OCI-LY1 (cell line): Measurements from ENCODE around the gene USP7.

Experiments
- H2AFZ ChIP-seq: fragments of 200-600 bp; sonication (generic), shearing (Covaris generic); 2 replicates; pipeline ENCODE4 v1.6.0; 2014; ENCODE audit warnings: antibody characterized with exemption, mild to moderate bottlenecking, low read length
- H3F3A ChIP-seq: fragments of 200-600 bp; sonication (generic), shearing (Covaris generic); 2 replicates; pipeline ENCODE4 v1.6.0; 2014; ENCODE audit warnings: mild to moderate bottlenecking, antibody characterized with exemption, low read length, moderate library complexity; ENCODE audit not compliant: insufficient read depth
- H3K27ac ChIP-seq: fragments of 200-600 bp; sonication (generic); 2 replicates; pipeline ENCODE4 v1.5.1; 2014; ENCODE audit warnings: low read length, mixed run types, mild to moderate bottlenecking, low read depth; ENCODE audit not compliant: poor library complexity, severe bottlenecking
- H3K27me3 ChIP-seq: fragments of 200-600 bp; sonication (generic); 2 replicates; pipeline ENCODE4 v1.6.0; 2014; ENCODE audit warnings: antibody characterized with exemption, mild to moderate bottlenecking, low read length, moderate library complexity; ENCODE audit not compliant: insufficient read depth
- H3K36me3 ChIP-seq: fragments of 200-600 bp; sonication (generic); 2 replicates; pipeline ENCODE4 v1.6.1; 2014; ENCODE audit warnings: mild to moderate bottlenecking, antibody characterized with exemption, low read length, moderate library complexity, mixed read lengths; ENCODE audit not compliant: insufficient read depth
- H3K4me1 ChIP-seq: fragments of 200-600 bp; sonication (generic); 2 replicates; pipeline ENCODE4 v1.5.1; 2014; ENCODE audit warnings: mild to moderate bottlenecking, low read length, moderate library complexity; ENCODE audit not compliant: insufficient read depth, severe bottlenecking
- H3K4me2 ChIP-seq: fragments of 200-600 bp; sonication (generic), shearing (Covaris generic); 2 replicates; pipeline ENCODE4 v1.6.1; 2014; ENCODE audit warnings: low read length
- H3K4me3 ChIP-seq: fragments of 200-600 bp; sonication (generic); 2 replicates; pipeline ENCODE4 v1.5.1; 2014; ENCODE audit warnings: low read length, low read depth, mild to moderate bottlenecking, mixed read lengths; ENCODE audit not compliant: poor library complexity, severe bottlenecking
- H3K79me2 ChIP-seq: fragments of 200-600 bp; shearing (Covaris generic); 2 replicates; pipeline ENCODE4 v1.6.1; 2016; ENCODE audit warnings: mixed run types, low read length, mixed read lengths; ENCODE audit not compliant: insufficient read depth
- H3K9ac ChIP-seq: fragments of 200-600 bp; sonication (generic), shearing (Covaris generic); 2 replicates; pipeline ENCODE4 v1.6.1; 2014; ENCODE audit warnings: mild to moderate bottlenecking, low read length, mixed read lengths
- H3K9me2 ChIP-seq: fragments of 200-600 bp; sonication (generic), shearing (Covaris generic); 2 replicates; pipeline ENCODE4 v1.6.1; 2014; ENCODE audit warnings: low read depth, mild to moderate bottlenecking, low read length, mixed read lengths
- H3K9me3 ChIP-seq: fragments of 200-600 bp; shearing (Covaris generic); 2 replicates; pipeline ENCODE4 v1.6.1; 2014; ENCODE audit warnings: low read length, mixed read lengths
- H4K20me1 ChIP-seq: fragments of 200-600 bp; sonication (generic), shearing (Covaris generic); 2 replicates; pipeline ENCODE4 v1.6.0; 2016; ENCODE audit warnings: mild to moderate bottlenecking, low read length; ENCODE audit not compliant: insufficient read depth
- EZH2 ChIP-seq: fragments of 200-600 bp; sonication (generic), shearing (Covaris generic); IDR thresholded peaks from 2 replicates; pipeline ENCODE4 v1.8.0; 2017; ENCODE audit warnings: borderline replicate concordance, mixed run types, mild to moderate bottlenecking, antibody characterized with exemption, low read length, moderate library complexity, mixed read lengths
- TF ChIP-seq, protein P1 (sequence below): fragments of 200-600 bp; sonication (generic), shearing (Covaris generic); IDR thresholded peaks from 2 replicates; pipeline ENCODE4 v1.5.1; 2017; ENCODE audit warnings: mild to moderate bottlenecking, antibody characterized with exemption, low read length, moderate library complexity, mixed read lengths

The USP7 gene

GRCh38 chr16:8963010-8963820 is 491 bp downstream of the USP7 start:
- H3K27ac ChIP-seq = peak overlapping the region; percentile 90
- peaks cover 40% of the 10 kb centered on the region for H3K4me1 ChIP-seq

DNA sequence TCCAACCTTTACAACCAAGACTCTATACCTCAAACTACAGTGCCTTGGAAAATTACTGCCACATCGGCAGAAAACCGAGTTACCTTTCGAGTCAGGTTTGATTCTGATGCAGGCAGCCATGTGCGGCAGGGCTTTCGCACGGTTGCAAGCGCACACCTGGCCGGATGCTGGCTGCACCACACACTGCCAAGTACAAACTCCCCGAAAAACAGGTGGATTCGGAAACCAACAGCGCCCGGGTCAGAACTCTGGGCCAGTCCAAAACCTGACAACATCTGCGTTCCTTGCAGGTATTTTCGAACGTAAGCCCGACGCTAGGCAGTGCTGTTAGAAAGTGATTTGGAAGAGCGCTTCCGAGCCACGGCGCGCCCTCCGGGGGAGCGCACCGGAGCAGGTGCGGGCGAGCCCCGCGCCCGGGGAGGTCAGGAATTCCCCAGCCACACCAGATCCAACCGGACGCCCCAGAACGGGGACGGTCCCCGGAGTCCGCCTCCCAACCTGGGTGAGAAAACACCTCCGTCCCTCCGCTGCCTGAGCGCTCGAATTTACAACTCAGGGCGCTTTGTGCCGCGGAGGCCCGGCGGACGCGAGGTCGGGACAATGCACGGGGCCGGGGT is 1.2 kb downstream of the USP7 start:
- peak overlapping the region; percentile 79 for H3K4me2 ChIP-seq
- peaks cover 47% of the 10 kb centered on the region for H3K4me1 ChIP-seq
- no peaks in the 10 kb centered on the region for H3F3A ChIP-seq
- no peak for TF ChIP-seq EZH2
- TF ChIP-seq, protein P1, sequence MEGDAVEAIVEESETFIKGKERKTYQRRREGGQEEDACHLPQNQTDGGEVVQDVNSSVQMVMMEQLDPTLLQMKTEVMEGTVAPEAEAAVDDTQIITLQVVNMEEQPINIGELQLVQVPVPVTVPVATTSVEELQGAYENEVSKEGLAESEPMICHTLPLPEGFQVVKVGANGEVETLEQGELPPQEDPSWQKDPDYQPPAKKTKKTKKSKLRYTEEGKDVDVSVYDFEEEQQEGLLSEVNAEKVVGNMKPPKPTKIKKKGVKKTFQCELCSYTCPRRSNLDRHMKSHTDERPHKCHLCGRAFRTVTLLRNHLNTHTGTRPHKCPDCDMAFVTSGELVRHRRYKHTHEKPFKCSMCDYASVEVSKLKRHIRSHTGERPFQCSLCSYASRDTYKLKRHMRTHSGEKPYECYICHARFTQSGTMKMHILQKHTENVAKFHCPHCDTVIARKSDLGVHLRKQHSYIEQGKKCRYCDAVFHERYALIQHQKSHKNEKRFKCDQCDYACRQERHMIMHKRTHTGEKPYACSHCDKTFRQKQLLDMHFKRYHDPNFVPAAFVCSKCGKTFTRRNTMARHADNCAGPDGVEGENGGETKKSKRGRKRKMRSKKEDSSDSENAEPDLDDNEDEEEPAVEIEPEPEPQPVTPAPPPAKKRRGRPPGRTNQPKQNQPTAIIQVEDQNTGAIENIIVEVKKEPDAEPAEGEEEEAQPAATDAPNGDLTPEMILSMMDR = no peak; the same call in 1 of the 2 replicates
- H3K4me3 ChIP-seq = peak overlapping the region; percentile 74
- peaks cover 56% of the 10 kb centered on the region for H3K79me2 ChIP-seq
- H3K27ac ChIP-seq = peak overlapping the region; percentile 90
- no peaks in the 10 kb centered on the region for H3K27me3 ChIP-seq
- no peaks in the 10 kb centered on the region for H3K9me3 ChIP-seq
- no peaks in the 10 kb centered on the region for H4K20me1 ChIP-seq
- H3K9ac ChIP-seq = peak overlapping the region; percentile 75
- H2AFZ ChIP-seq = no peak overlapping the region
- H3K9me2 ChIP-seq = no peaks in the 10 kb centered on the region
- peaks cover 9% of the 10 kb centered on the region for H3K36me3 ChIP-seq

More at GRCh38 chr16:8963010-8963820, 491 bp downstream of the USP7 start:
- Histone ChIP-seq H3K79me2 (peaks cover 49% of the 10 kb centered on the region), H3K4me3 (peak overlapping the region; percentile 74), H3K27me3 (no peaks in the 10 kb centered on the region), H3K9me3 (no peaks in the 10 kb centered on the region), H3F3A (no peaks in the 10 kb centered on the region), H2AFZ (no peak overlapping the region), H3K9ac (peak overlapping the region; percentile 75), H3K9me2 (no peaks in the 10 kb centered on the region), H3K4me2 (peak overlapping the region; percentile 79), H3K36me3 (peaks cover 9% of the 10 kb centered on the region), H4K20me1 (no peaks in the 10 kb centered on the region)
- TF ChIP-seq, protein P1 = no peak
- no peak for TF ChIP-seq EZH2

DNA sequence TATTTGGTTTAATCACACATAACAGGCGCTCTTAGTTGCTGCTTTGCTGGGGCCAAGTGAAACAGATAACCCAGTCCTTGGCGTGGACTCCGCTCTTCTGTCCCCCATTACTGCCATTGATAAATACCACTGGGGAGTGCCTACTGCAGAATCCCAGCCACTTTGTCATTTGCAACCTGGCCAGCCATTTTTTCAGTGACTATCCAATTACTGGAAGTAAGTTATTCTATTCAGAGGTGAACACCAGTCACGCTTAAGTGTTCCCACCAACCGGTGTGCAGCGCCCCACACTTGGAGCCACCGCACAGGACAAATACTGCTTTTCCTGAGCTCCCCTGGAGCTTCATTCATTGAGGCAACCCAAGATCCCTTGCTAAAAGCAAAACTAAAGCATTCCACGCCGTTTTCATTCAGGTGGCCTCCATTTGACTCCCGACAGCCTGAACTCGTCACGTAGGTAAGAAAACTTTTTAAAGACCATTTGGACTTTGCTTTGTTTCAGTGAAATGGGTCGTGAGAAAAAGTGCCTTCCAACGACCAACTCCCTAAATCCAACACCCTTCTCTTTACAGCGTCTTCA is 1.8 kb downstream of the USP7 start:
- Histone ChIP-seq H3K27me3 (no peaks in the 10 kb centered on the region), H3F3A (no peaks in the 10 kb centered on the region), H3K4me2 (peak overlapping the region; percentile 79), H2AFZ (no peak overlapping the region), H3K9me2 (no peaks in the 10 kb centered on the region), H3K4me1 (peaks cover 53% of the 10 kb centered on the region), H3K36me3 (peaks cover 9% of the 10 kb centered on the region; the same call in 1 of the 2 replicates), H4K20me1 (no peaks in the 10 kb centered on the region), H3K4me3 (peak overlapping the region; percentile 74), H3K79me2 (peaks cover 62% of the 10 kb centered on the region), H3K9me3 (no peaks in the 10 kb centered on the region), H3K9ac (peak overlapping the region; percentile 75), H3K27ac (peak overlapping the region; percentile 90)
- no peak for TF ChIP-seq EZH2
- TF ChIP-seq, protein P1 = no peak
